K562 (cell line): Measurements from ENCODE around the gene COL15A1. TPM values are rescaled to one million over a fixed set of nuclear protein-coding genes. Genes with fewer than 3 reads are reported as not detected.

ENCODE experiments used
- EP300 ChIP-seq: IDR thresholded peaks from 2 replicates; pipeline ENCODE4 v1.6.1; 2012; ENCODE audit warnings: low read length, improper control_type of control experiment
- FOXK1 ChIP-seq: sonication (generic); formaldehyde crosslinking; IDR thresholded peaks from 2 replicates; pipeline ENCODE4 v1.8.0; 2022; ENCODE audit warnings: missing genetic modification reagents, mild to moderate bottlenecking, borderline replicate concordance
- HMG20B ChIP-seq: fragments of 250-450 bp; sonication (Bioruptor Pico); IDR thresholded peaks from 2 replicates; pipeline ENCODE4 v1.5.0; 2021; ENCODE audit warnings: mild to moderate bottlenecking
- JUND ChIP-seq, 2 experiments: IDR thresholded peaks; 2 replicates in 1 of 2; 3 replicates in 1 of 2; pipeline ENCODE4 v1.6.1; 2011; ENCODE audit warnings: borderline replicate concordance in 2 of 2, low read depth in 2 of 2, low read length in 2 of 2, improper control_type of control experiment in 1 of 2, missing biosample characterization in 1 of 2, missing genetic modification characterization in 1 of 2, missing genetic modification reagents in 1 of 2
- KDM2B ChIP-seq: fragments of 250-450 bp; sonication (Bioruptor Pico); IDR thresholded peaks from 2 replicates; pipeline ENCODE4 v1.8.0; 2021; ENCODE audit warnings: mild to moderate bottlenecking, moderate library complexity
- LCOR ChIP-seq: sonication (generic); formaldehyde crosslinking; IDR thresholded peaks from 2 replicates; pipeline ENCODE4 v1.8.0; 2022; ENCODE audit warnings: mild to moderate bottlenecking, missing genetic modification reagents
- POLR2AphosphoS2 ChIP-seq: IDR thresholded peaks from 2 replicates; pipeline ENCODE4 v1.6.1; 2012; ENCODE audit warnings: low read length, improper control_type of control experiment
- PRPF4 ChIP-seq: fragments of 200-400 bp; formaldehyde crosslinking; IDR thresholded peaks from one replicate; pipeline ENCODE4 v1.6.1; 2017; ENCODE audit warnings: low read length, low read depth, mild to moderate bottlenecking; ENCODE audit not compliant: insufficient read depth, poor library complexity, severe bottlenecking
- RHOXF2B ChIP-seq: fragments of 250-450 bp; sonication (Bioruptor Pico); conservative IDR thresholded peaks from 2 replicates; pipeline ENCODE4 v1.5.1; 2021
- SMARCC2 ChIP-seq: fragments of 450-650 bp; IDR thresholded peaks from 2 replicates; pipeline ENCODE4 v1.6.1; 2017; ENCODE audit warnings: antibody characterized with exemption, moderate library complexity, mild to moderate bottlenecking, low read depth
- TGIF2 ChIP-seq: sonication (generic); formaldehyde crosslinking; IDR thresholded peaks from 2 replicates; pipeline ENCODE4 v1.8.1; 2022; ENCODE audit warnings: mild to moderate bottlenecking, missing genetic modification reagents, moderate library complexity
- VEZF1 ChIP-seq: fragments of 200-800 bp; sonication (Bioruptor generic); IDR thresholded peaks from 2 replicates; pipeline ENCODE4 v1.6.1; 2017; ENCODE audit warnings: missing genetic modification characterization, missing compliant biosample characterization
- ZBTB1 ChIP-seq: sonication (generic); formaldehyde crosslinking; IDR thresholded peaks from 2 replicates; pipeline ENCODE4 v1.8.1; 2023; ENCODE audit warnings: missing genetic modification reagents, low read depth, mild to moderate bottlenecking, borderline replicate concordance
- ZNF121 ChIP-seq: sonication (generic); formaldehyde crosslinking; conservative IDR thresholded peaks from 2 replicates; pipeline ENCODE4 v1.8.0; 2022; ENCODE audit warnings: missing genetic modification reagents
- ZNF79 ChIP-seq: fragments of 250-450 bp; sonication (Bioruptor Pico); IDR thresholded peaks from 2 replicates; pipeline ENCODE4 v1.4.0; 2020; ENCODE audit warnings: low read depth, mild to moderate bottlenecking, moderate library complexity
- ZSCAN32 ChIP-seq: fragments of 450-650 bp; formaldehyde crosslinking; IDR thresholded peaks from 2 replicates; pipeline ENCODE4 v1.4.0; 2020; ENCODE audit warnings: mild to moderate bottlenecking, moderate library complexity
- polyA plus RNA-seq, 8 experiments: library from polyadenylated mRNA; depleted of rRNA in 4 of 8; stranded (reverse) in 5 of 8; unstranded in 3 of 8; fragments of >200 nt; fragmentation: Nextera tagmentation in 2 of 8; fragmentation: Illumina TruSeq in 1 of 8; extraction: Ambion mirVana in 2 of 8; extraction: Trizol in 1 of 8; gene quantifications; 2 replicates each; pipeline versions ENCODE4 v1.2.1 to v1.2.3, GENCODE V29; 2011 to 2014; ENCODE audit warnings: inconsistent platforms in 1 of 8, missing spikeins in 1 of 8
- total RNA-seq, 7 experiments: library from RNA; depleted of rRNA in 6 of 7; stranded (reverse); fragments of >200 nt in 6 of 7; fragmentation: Illumina TruSeq in 2 of 7; extraction: Trizol in 2 of 7; gene quantifications; 2 replicates each; pipeline versions ENCODE4 v1.2.1 to v1.2.3, GENCODE V29; 2011 to 2021; ENCODE audit warnings: low replicate concordance in 1 of 7
- TF ChIP-seq, protein P1 (sequence below), 3 experiments: IDR thresholded peaks in 2 of 3; conservative IDR thresholded peaks in 1 of 3; 2 replicates each; pipeline ENCODE4 v1.5.1; 2011 to 2012; ENCODE audit warnings: low read length in 3 of 3, mild to moderate bottlenecking in 3 of 3, control low read depth in 2 of 3, improper control_type of control experiment in 1 of 3, inconsistent platforms in 1 of 3, low read depth in 1 of 3, mixed read lengths in 1 of 3, moderate library complexity in 1 of 3; ENCODE audit not compliant: insufficient read depth in 2 of 3

The COL15A1 gene
- total and polyA plus RNA-seq, 9 of the 15 experiments (the other 6 are each of a cell fraction or from before 2014, with no cell fraction given), result 0.46 to 5.1 (median 2.6) TPM

DNA sequence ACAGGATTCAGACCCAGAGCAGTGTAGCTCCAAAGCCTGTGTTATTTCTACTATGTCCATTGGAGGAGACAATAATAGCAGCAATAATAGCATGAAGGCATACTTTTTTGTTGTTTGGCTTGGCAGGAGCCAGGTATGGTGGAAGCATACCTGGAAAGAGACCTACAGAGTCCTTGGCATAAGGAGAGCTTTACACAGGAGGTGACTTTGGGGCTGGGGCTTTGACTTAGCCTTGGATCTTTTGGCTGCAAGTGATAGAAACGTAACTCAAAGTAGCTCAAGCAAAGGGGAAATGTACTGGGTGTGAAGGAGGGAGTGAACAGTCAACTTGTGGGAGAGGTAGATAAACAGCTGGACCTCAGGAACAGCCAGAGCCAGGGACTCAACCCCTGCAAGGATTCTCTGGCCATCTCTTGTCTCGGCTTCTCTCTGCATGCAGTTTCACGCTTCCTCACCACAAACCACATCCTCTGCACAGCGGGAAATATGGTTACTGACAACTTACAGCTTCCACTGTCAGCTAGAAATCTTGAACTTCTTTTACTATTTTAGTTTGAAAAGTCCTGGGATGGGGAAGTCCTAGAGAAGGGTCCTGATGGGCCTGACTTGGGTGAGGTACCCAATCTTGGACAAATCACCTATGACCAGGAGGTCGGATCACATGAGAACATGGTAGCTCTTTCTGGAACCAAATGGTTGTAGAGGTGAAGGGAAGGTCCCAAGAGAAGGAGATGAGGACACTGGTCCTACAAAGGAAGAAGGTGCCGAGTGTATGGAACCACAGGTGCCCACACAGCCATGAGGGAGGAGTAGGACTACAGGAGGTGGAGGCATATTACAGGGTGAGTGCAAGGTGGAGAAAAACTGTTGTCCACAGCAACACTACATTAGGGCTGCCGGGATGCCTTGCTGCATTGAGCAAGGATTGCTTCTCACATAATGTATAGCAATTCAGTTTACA lies 114.2 kb downstream of the COL15A1 start (continued):
- TF ChIP-seq TGIF2, result no peak
- no peak for TF ChIP-seq ZSCAN32 (CRISPR knock-in tag)
- TF ChIP-seq HMG20B (CRISPR knock-in tag), result no peak
- TF ChIP-seq RHOXF2B (CRISPR knock-in tag), result no peak
- TF ChIP-seq, protein P1, sequence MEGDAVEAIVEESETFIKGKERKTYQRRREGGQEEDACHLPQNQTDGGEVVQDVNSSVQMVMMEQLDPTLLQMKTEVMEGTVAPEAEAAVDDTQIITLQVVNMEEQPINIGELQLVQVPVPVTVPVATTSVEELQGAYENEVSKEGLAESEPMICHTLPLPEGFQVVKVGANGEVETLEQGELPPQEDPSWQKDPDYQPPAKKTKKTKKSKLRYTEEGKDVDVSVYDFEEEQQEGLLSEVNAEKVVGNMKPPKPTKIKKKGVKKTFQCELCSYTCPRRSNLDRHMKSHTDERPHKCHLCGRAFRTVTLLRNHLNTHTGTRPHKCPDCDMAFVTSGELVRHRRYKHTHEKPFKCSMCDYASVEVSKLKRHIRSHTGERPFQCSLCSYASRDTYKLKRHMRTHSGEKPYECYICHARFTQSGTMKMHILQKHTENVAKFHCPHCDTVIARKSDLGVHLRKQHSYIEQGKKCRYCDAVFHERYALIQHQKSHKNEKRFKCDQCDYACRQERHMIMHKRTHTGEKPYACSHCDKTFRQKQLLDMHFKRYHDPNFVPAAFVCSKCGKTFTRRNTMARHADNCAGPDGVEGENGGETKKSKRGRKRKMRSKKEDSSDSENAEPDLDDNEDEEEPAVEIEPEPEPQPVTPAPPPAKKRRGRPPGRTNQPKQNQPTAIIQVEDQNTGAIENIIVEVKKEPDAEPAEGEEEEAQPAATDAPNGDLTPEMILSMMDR (IDR thresholded peaks at IDR 0.05 in 2 of 3, conservative IDR thresholded peaks at IDR 0.05 in 1 of 3; ENCODE audit: insufficient read depth in 2 of 3, low read depth in 1 of 3, low read length in 3 of 3), result no peak
- no peak for TF ChIP-seq POLR2AphosphoS2
- peak; percentile 50; the same call in 1 of the 2 replicates for TF ChIP-seq VEZF1 (CRISPR knock-in tag)
- peak; percentile 87 for TF ChIP-seq EP300
- no peak for TF ChIP-seq KDM2B (CRISPR knock-in tag)
- TF ChIP-seq PRPF4, result no peak
- TF ChIP-seq ZBTB1 (CRISPR knock-in tag), result no peak
- peak; percentile 33; the same call in 1 of the 2 replicates for TF ChIP-seq SMARCC2
- TF ChIP-seq JUND (IDR thresholded peaks at IDR 0.05; ENCODE audit: borderline replicate concordance, low read depth, low read length), result peak; percentile 52; the same call in 1 of the 2 replicates
- peak; percentile 73; the same call in 2 of the 3 replicates for TF ChIP-seq JUND (tag; IDR thresholded peaks at IDR 0.05; ENCODE audit: borderline replicate concordance, low read depth, low read length)
- TF ChIP-seq LCOR, result peak; percentile 45; the same call in 1 of the 2 replicates
- TF ChIP-seq ZNF121 (CRISPR knock-in tag), result no peak
- TF ChIP-seq ZNF79, result no peak
- TF ChIP-seq FOXK1 (CRISPR knock-in tag), result peak; percentile 57; the same call in 1 of the 2 replicates
